GM06990 (cell line): ENCODE results near the gene SELENOV.

Experiments used
- DNase-seq: peaks from one replicate; pipeline ENCODE4 v3.0.0-alpha.2; 2011; ENCODE audit not compliant: insufficient read length; ENCODE audit errors: extremely low read depth
- H3K27me3 ChIP-seq: replicated peaks from 2 replicates; pipeline ENCODE4 v1.6.0; 2011; ENCODE audit warnings: low read length; ENCODE audit not compliant: control insufficient read depth, insufficient read depth
- H3K36me3 ChIP-seq: 2 replicates; pipeline ENCODE4 v1.5.1; 2011; ENCODE audit warnings: low read length; ENCODE audit not compliant: control insufficient read depth, insufficient read depth
- H3K4me3 ChIP-seq: replicated peaks from 2 replicates; pipeline ENCODE4 v1.5.1; 2011; ENCODE audit warnings: low read depth, mild to moderate bottlenecking, control low read depth, low read length
- CTCF ChIP-seq: IDR thresholded peaks from 2 replicates; pipeline ENCODE4 v1.5.1; 2011; ENCODE audit warnings: low read length, control low read depth, mild to moderate bottlenecking, inconsistent platforms; ENCODE audit not compliant: insufficient read depth, poor library complexity, severe bottlenecking

SELENOV gene

GRCh38 chr19:39544911-39545310, 30.0 kb downstream of the SELENOV start:
- Histone ChIP-seq H3K36me3 (no peaks in the 10 kb centered on the region), H3K27me3 (no peaks in the 10 kb centered on the region), H3K4me3 (no peak overlapping the region)
- DNase-seq, result no peak
- TF ChIP-seq CTCF, result no peak

- H3K27me3 ChIP-seq, result no peaks in the 10 kb centered on the region
- no peak for TF ChIP-seq CTCF
- no peak for DNase-seq
- no peaks in the 10 kb centered on the region for H3K36me3 ChIP-seq
- no peak overlapping the region for H3K4me3 ChIP-seq
Observed at GRCh38 chr19:39546599-39546998, 31.7 kb downstream of the SELENOV start.

- TF ChIP-seq CTCF, result no peak
- Histone ChIP-seq H3K27me3 (no peaks in the 10 kb centered on the region), H3K4me3 (no peak overlapping the region), H3K36me3 (no peaks in the 10 kb centered on the region)
- no peak for DNase-seq
Observed at GRCh38 chr19:39550197-39550596, 35.3 kb downstream of the SELENOV start.

GRCh38 chr19:39553082-39553652, 38.2 kb downstream of the SELENOV start:
- no peaks in the 10 kb centered on the region for H3K36me3 ChIP-seq
- TF ChIP-seq CTCF, result no peak
- H3K4me3 ChIP-seq, result no peak overlapping the region
- DNase-seq, result no peak
- no peaks in the 10 kb centered on the region for H3K27me3 ChIP-seq

- Histone ChIP-seq H3K27me3 (no peaks in the 10 kb centered on the region), H3K36me3 (no peaks in the 10 kb centered on the region), H3K4me3 (no peak overlapping the region)
- DNase-seq, result no peak
- no peak for TF ChIP-seq CTCF
Observed at GRCh38 chr19:39554701-39555311, 39.9 kb downstream of the SELENOV start.
